ENCODE data around the gene ATG4D.
A peak's percentile ranks its signal among the peaks of the same experiment; 100 is the strongest.

Gene ATG4D

GRCh38 chr19:10580979-10581631 lies 37.4 kb downstream of the ATG4D start:
- DNase-seq (ENCODE audit: low read depth) = peak; percentile 90

- DNase-seq (ENCODE audit: low read depth) = no peak
These were observed 38.4 kb downstream of the ATG4D start for GRCh38 chr19:10582091-10582490.

GRCh38 chr19:10583036-10583776 lies 39.5 kb downstream of the ATG4D start:
- DNase-seq (ENCODE audit: low read depth) = peak; percentile 25

DNA sequence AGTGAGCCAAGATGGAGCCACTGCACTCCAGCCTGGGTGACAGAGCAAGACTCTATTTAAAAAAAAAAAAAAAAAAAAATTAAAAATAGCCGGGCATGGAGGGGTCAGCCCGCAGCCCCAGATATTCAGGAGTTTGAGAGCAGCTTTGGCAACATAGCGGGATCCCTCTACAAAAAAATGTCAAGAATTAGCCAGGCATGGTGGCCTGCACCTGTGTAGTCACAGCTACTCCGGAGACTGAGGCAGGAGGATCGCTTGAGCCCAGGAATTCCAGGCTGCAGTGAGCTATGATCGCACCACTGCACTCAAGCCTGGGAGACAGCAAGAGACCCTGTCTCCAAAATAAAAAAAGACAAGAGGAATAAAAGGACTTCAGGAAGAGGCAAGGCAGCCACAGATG lies 42.7 kb downstream of the ATG4D start:
- DNase-seq (ENCODE audit: low read depth) = no peak

DNA sequence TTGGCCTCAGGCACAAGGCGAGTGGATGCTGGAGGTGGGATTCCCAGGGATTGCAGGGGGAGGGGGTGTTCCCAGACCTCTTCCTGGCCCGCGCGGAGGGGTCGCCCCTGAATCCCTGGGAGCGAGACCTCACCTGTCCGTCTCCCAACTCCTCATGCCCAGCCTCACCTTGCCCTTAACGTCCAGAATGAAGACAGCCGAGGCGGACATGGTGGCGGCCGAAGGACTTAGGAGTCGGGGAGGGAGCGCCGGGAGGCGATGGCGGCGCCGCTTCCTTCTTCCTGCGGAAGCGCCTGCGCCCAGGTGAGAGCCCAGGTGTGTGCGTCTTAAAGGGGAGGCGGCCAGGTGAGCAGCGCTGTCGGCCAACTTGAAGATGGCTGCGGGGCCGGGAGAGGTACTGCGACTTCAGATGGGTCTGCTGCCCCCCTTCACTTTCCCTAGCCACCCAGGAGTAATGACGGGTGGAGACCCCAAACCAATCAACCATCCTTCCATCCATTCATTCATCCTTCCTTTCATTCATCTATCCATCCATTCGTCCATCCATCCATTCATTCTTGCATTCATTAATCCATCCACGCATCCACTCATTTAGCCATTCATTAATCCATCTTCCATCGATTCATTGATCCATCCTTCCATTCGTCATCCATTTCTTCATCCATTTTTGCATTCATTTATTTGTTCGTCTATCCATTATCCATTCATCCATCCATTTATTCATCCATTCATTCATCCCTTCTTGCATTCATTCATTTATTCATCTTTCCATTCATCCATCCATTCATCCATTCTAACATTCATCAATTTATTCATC lies 43.5 kb downstream of the ATG4D start, which contains the start of gene AP1M2:
Gene AP1M2 (minus strand): TSS at position 291 of the 817 bp plus-strand sequence. CDS start 81 bp downstream, at position 210.
- DNase-seq (ENCODE audit: low read depth) = no peak

DNA sequence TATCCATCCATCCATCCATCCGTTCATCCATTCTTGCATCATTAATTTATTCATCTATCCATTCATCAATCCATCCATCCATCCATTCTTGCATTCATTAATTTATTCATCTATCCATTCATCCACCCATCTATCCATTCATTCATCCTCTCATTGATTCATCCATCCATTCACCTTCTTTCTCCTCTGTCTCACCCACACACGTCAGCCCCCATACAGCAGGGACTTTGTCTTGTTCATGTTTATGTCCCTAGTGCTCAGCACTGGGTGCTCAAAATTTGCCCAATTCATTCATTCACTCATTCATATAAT lies 44.1 kb downstream of the ATG4D start:
- DNase-seq (ENCODE audit: low read depth) = no peak

GRCh38 chr19:10593148-10593547 lies 49.4 kb downstream of the ATG4D start:
- no peak for DNase-seq (ENCODE audit: low read depth)

DNA sequence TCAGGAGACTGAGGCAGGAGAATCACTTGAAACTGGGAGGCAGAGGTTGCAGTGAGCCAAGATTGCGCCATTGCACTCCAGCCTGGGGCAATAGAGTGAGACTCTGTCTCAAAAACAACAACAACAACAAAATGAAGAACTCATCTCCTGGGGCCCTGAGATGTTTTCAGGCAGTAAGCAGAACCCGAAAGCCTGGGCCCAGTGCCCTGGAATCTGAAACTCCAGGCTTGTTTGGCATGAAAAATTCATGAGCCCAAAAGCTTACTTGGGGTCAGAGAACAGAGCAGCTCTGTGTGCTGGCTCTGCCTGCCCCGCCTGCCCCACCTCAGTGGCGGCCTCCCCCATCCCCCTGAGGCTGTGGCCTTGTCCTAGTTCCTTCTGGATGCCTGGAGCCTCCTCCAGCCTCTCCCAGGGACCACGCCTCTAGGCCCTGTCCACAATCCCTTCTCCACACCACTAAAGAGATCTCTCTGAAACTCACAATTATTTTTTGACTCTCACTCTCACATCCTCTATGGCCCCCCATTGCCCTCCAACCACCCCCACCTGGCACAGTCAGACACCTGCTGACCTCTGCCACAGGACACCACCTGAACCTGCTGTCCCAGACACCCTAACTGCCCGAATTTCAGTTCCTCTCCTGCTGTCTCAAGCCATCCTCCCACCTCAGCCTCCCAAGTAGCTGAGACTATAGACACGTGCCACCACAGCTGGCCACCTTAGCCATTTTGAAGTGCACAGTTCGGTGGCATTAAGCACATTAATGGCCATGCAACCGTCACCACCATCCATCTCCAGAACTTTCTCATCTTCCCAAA lies 50.3 kb downstream of the ATG4D start:
- DNase-seq (ENCODE audit: low read depth) = peak; percentile 29

GRCh38 chr19:10600149-10600548 lies 56.4 kb downstream of the ATG4D start:
- no peak for DNase-seq (ENCODE audit: low read depth)

- DNase-seq (ENCODE audit: low read depth) = no peak
These were observed 58.3 kb downstream of the ATG4D start for GRCh38 chr19:10601999-10602329.

- DNase-seq (ENCODE audit: low read depth) = peak; percentile 79
These were observed 58.8 kb downstream of the ATG4D start for GRCh38 chr19:10602330-10603083.

All from EH (cell line).